Right lobe of liver (tissue), 6 donors: ENCODE data around the gene AMMECR1. TPM values are rescaled to one million over a fixed set of nuclear protein-coding genes. Genes with fewer than 3 reads are reported as not detected.

ENCODE experiments used
- ATAC-seq, 4 donors: fragments of 200-7000 bp; cut with Tn5 transposase; one replicate each; pipeline ENCODE4 v1.9.1; 2020; ENCODE audit warnings: mild to moderate bottlenecking in 4 of 4, moderate library complexity in 4 of 4
- DNase-seq, 3 donors: peaks; one replicate each; pipeline ENCODE4 v3.0.0-alpha.2; 2020
- H3K27ac ChIP-seq, 3 donors: fragments of 200-600 bp; one replicate each; pipeline ENCODE4 v1.8.0; 2022
- H3K27me3 ChIP-seq, 2 donors: fragments of 200-600 bp; one replicate each; pipeline ENCODE4 v1.8.0; 2022
- H3K36me3 ChIP-seq, 4 donors: fragments of 200-600 bp; sonication (generic) in 1 of 4; one replicate each; pipeline versions ENCODE4 v1.5.1 to v1.8.0; 2017 to 2022; ENCODE audit warnings: control low read depth in 1 of 4
- H3K4me1 ChIP-seq, 4 donors: fragments of 200-600 bp; sonication (generic) in 1 of 4; one replicate each; pipeline versions ENCODE4 v1.5.1 to v1.8.0; 2017 to 2022; ENCODE audit warnings: control low read depth in 1 of 4
- H3K4me3 ChIP-seq, 3 donors: fragments of 200-600 bp; one replicate each; pipeline ENCODE4 v1.8.0; 2022
- H3K9me3 ChIP-seq, 4 donors: fragments of 200-600 bp; sonication (generic) in 1 of 4; one replicate each; pipeline versions ENCODE4 v1.5.1 to v1.8.0; 2017 to 2022; ENCODE audit warnings: control low read depth in 1 of 4
- CTCF ChIP-seq, 4 donors: fragments of 200-600 bp in 3 of 4; fragments of 450-650 bp in 1 of 4; IDR thresholded peaks; one replicate each; pipeline versions ENCODE4 v1.5.1 to v1.8.0; 2016 to 2022; ENCODE audit warnings: antibody characterized with exemption in 4 of 4, mild to moderate bottlenecking in 2 of 4
- POLR2A ChIP-seq: fragments of 450-650 bp; IDR thresholded peaks from one replicate; pipeline ENCODE4 v1.6.1; 2017; ENCODE audit warnings: antibody characterized with exemption, mild to moderate bottlenecking
- WGBS: methylation state at CpG from one replicate; pipeline ENCODE4 v1.1.6; 2018; ENCODE audit warnings: low coverage, low lambda C conversion rate; ENCODE audit not compliant: insufficient coverage; ENCODE audit errors: missing lambda C conversion rate; 5-methylcytosine and 5-hydroxymethylcytosine counted together
- intact Hi-C, 2 donors: fragments of 100-400 bp; cut with DNase I; formaldehyde crosslinking; loops; one replicate each; pipeline versions ENCODE4 v1.11.2 to v1.14.1; 2022
- total RNA-seq, 6 experiments: library from RNA; depleted of rRNA in 2 of 6; stranded (reverse); fragments of >200 nt in 2 of 6; fragmentation: NEBNext Ultra II Directional in 3 of 6; extraction: Animal tissue kit (Norgen Biotek cat#: 25700) in 3 of 6; gene quantifications; one replicate each; pipeline versions ENCODE4 v1.1.0 to v1.2.4, GENCODE V29; 2016 to 2023
- donor health status: DM: no; HTN: yes; CAD: no.
- donor health status: DM: no; HTN: no; CAD: no.
- donor health status: DM: no; HTN: no; CAD: no.
- donor health status: DM: no; HTN: yes; CAD: no.
- donor health status: DM: no; HTN: yes; CAD: no.

The AMMECR1 gene
- total RNA-seq, 6 experiments from 2014 or later, result 3.1 to 3.9 (median 3.4) TPM

- no peak overlapping the region for H3K27ac ChIP-seq
- intact Hi-C loops, result no loop called here
- H3K27me3 ChIP-seq, result no peaks in the 10 kb centered on the region
- no peaks in the 10 kb centered on the region for H3K36me3 ChIP-seq
- TF ChIP-seq CTCF (IDR thresholded peaks at IDR 0.05), result no peak
- no peak for TF ChIP-seq POLR2A
- DNase-seq, result no peak
- H3K4me3 ChIP-seq, result no peak overlapping the region
- ATAC-seq, result no peak
- H3K9me3 ChIP-seq, result no peaks in the 10 kb centered on the region
- 38% methylated on average over 1 of the region's 1 CpG for WGBS
- H3K4me1 ChIP-seq, result no peaks in the 10 kb centered on the region
Observed at GRCh38 chrX:110258552-110258951, 59.3 kb downstream of the AMMECR1 start.

- no peaks in the 10 kb centered on the region for H3K9me3 ChIP-seq
- no peak for DNase-seq
- intact Hi-C loops, result no loop called here
- no peak for ATAC-seq
- H3K36me3 ChIP-seq, result no peaks in the 10 kb centered on the region
- 52% methylated on average over 1 of the region's 1 CpG for WGBS
- H3K27ac ChIP-seq, result no peak overlapping the region
- H3K4me3 ChIP-seq, result no peak overlapping the region
- no peaks in the 10 kb centered on the region for H3K27me3 ChIP-seq
- TF ChIP-seq CTCF (IDR thresholded peaks at IDR 0.05), result no peak
- TF ChIP-seq POLR2A, result no peak
- H3K4me1 ChIP-seq, result no peaks in the 10 kb centered on the region
Observed at GRCh38 chrX:110257889-110258288, 60.0 kb downstream of the AMMECR1 start.

DNA sequence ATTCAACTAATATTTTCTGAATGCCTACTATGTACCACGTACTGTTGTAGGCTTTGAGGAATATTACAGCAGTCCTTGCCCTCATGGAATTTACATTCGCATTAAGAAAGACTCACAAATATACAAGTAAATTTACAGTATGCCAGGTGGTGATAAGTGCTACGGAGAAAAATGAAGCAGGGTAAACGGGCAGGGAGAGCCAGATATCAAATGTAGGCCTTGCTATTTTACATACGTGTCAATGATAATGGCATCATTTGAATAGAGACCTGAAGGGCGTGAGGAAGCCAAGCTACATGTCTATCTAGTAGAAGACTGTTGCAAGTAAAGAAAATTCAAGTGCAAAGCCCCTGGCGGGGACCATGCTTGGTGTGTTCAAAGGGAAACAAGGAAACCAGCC is 65.2 kb downstream of the AMMECR1 start:
- no peak for TF ChIP-seq POLR2A
- no peak for TF ChIP-seq CTCF (IDR thresholded peaks at IDR 0.05)
- Histone ChIP-seq H3K36me3 (no peaks in the 10 kb centered on the region), H3K27me3 (no peaks in the 10 kb centered on the region), H3K4me3 (no peak overlapping the region), H3K9me3 (no peaks in the 10 kb centered on the region), H3K27ac (no peak overlapping the region), H3K4me1 (no peaks in the 10 kb centered on the region)
- ATAC-seq, result no peak
- intact Hi-C loops, result no loop called here
- no peak for DNase-seq
- 66% methylated on average over 7 of the region's 7 CpGs for WGBS

- TF ChIP-seq POLR2A, result no peak
- TF ChIP-seq CTCF (IDR thresholded peaks at IDR 0.05), result no peak
- no peak for ATAC-seq
Observed at GRCh38 chrX:110251961-110252360, 65.9 kb downstream of the AMMECR1 start.

GRCh38 chrX:110251526-110251925 is 66.4 kb downstream of the AMMECR1 start:
- no peak overlapping the region for H3K4me3 ChIP-seq
- no peaks in the 10 kb centered on the region for H3K36me3 ChIP-seq
- TF ChIP-seq CTCF (IDR thresholded peaks at IDR 0.05) (no peak), POLR2A (no peak)
- intact Hi-C loops, result no loop called here
- no peaks in the 10 kb centered on the region for H3K27me3 ChIP-seq
- ATAC-seq (no peak), DNase-seq (no peak)
- H3K27ac ChIP-seq, result no peak overlapping the region
- no peaks in the 10 kb centered on the region for H3K4me1 ChIP-seq
- no peaks in the 10 kb centered on the region for H3K9me3 ChIP-seq
- WGBS, result 33% methylated on average over 1 of the region's 1 CpG

More at GRCh38 chrX:110251961-110252360, 65.9 kb downstream of the AMMECR1 start:
- Histone ChIP-seq H3K9me3 (no peaks in the 10 kb centered on the region), H3K27ac (no peak overlapping the region), H3K27me3 (no peaks in the 10 kb centered on the region), H3K36me3 (no peaks in the 10 kb centered on the region), H3K4me3 (no peak overlapping the region), H3K4me1 (no peaks in the 10 kb centered on the region)
- WGBS, result 52% methylated on average over 1 of the region's 1 CpG
- intact Hi-C loops, result no loop called here
- DNase-seq, result no peak
